HG03095 (cell line): ENCODE results near the gene STAB2.

Experiments
- ATAC-seq: cut with Tn5 transposase; IDR thresholded peaks from one replicate; pipeline ENCODE4 v1.9.1; 2021; ENCODE audit warnings: moderate library complexity; ENCODE audit not compliant: unreplicated experiment

Gene STAB2

GRCh38 chr12:103586791-103587370 lies at the start of gene STAB2:
STAB2 (plus strand) TSS chr12:103587273; CDS start chr12:103587477, 204 bp downstream.
- no peak for ATAC-seq

GRCh38 chr12:103538397-103538796 lies 48.7 kb upstream of the STAB2 start:
- ATAC-seq = no peak

GRCh38 chr12:103540319-103540718 lies 46.8 kb upstream of the STAB2 start:
- no peak for ATAC-seq

GRCh38 chr12:103542078-103542477 lies 45.0 kb upstream of the STAB2 start:
- ATAC-seq = no peak

GRCh38 chr12:103546959-103547358 lies 40.1 kb upstream of the STAB2 start:
- no peak for ATAC-seq

- ATAC-seq = no peak
Measured at GRCh38 chr12:103547376-103547775, 39.7 kb upstream of the STAB2 start.

GRCh38 chr12:103547929-103548328 lies 39.1 kb upstream of the STAB2 start:
- no peak for ATAC-seq

- ATAC-seq = peak; percentile 73
Measured at GRCh38 chr12:103548622-103549601, 38.2 kb upstream of the STAB2 start.

- no peak for ATAC-seq
Measured at GRCh38 chr12:103556890-103557627, 30.0 kb upstream of the STAB2 start.

- ATAC-seq = no peak
Measured at GRCh38 chr12:103557628-103558010, 29.5 kb upstream of the STAB2 start.

- ATAC-seq = no peak
Measured at GRCh38 chr12:103558879-103559278, 28.2 kb upstream of the STAB2 start.

GRCh38 chr12:103560604-103561101 lies 26.4 kb upstream of the STAB2 start:
- ATAC-seq = no peak

- ATAC-seq = no peak
Measured at GRCh38 chr12:103561174-103561573, 25.9 kb upstream of the STAB2 start.

GRCh38 chr12:103566398-103566797 lies 20.7 kb upstream of the STAB2 start:
- ATAC-seq = no peak

GRCh38 chr12:103569278-103569677 lies 17.8 kb upstream of the STAB2 start:
- ATAC-seq = no peak

GRCh38 chr12:103571286-103571685 lies 15.8 kb upstream of the STAB2 start:
- no peak for ATAC-seq

GRCh38 chr12:103572312-103573045 lies 14.6 kb upstream of the STAB2 start:
- ATAC-seq = no peak

- no peak for ATAC-seq
Measured at GRCh38 chr12:103573185-103573584, 13.9 kb upstream of the STAB2 start.

GRCh38 chr12:103578926-103579325 lies 8.1 kb upstream of the STAB2 start:
- ATAC-seq = no peak

- ATAC-seq = no peak
Measured at GRCh38 chr12:103580026-103580425, 7.0 kb upstream of the STAB2 start.

- ATAC-seq = no peak
Measured at GRCh38 chr12:103583008-103583407, 4.1 kb upstream of the STAB2 start.
